ENCODE data around the gene SPACA1.
A peak's percentile ranks its signal among the peaks of the same experiment; 100 is the strongest.

SPACA1 gene

DNA sequence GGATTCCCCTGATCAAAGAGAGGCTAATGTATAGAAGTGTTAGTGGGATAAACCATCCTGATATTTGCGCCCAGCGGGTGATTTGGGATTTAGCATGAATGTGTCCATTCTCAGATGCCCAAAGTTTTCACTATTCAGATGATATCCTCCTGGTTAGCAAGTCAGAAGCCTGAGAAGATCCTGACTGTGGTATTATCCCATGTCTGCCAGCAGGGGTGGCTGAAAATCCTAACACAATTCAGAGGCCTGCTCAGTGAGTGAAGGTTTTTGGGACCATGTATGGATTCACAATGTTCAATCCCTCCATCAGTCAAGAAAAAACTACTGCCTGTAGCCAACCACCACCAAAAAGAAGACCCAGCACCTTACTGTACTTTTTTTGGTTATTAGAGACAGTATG lies 34.1 kb upstream of the SPACA1 start:
- no peaks in the 10 kb centered on the region for H3K27me3 ChIP-seq (ENCODE audit: insufficient read depth, low read length, poor library complexity)
- H2AFZ ChIP-seq (ENCODE audit: low read depth, low read length) = no peak overlapping the region
- H4K20me1 ChIP-seq (ENCODE audit: insufficient read depth, low read length) = no peaks in the 10 kb centered on the region
- no peak overlapping the region for H3K27ac ChIP-seq (ENCODE audit: low read length)
- H3K4me2 ChIP-seq (ENCODE audit: insufficient read depth, low read length) = no peak overlapping the region
- no peaks in the 10 kb centered on the region for H3K79me2 ChIP-seq (ENCODE audit: insufficient read depth, low read length)
- H3K9me3 ChIP-seq (ENCODE audit: insufficient read depth, low read length, severe bottlenecking) = no peaks in the 10 kb centered on the region
- ATAC-seq (ENCODE audit: insufficient read depth, low read depth) (no peak), DNase-seq (no peak)
- peaks cover 11% of the 10 kb centered on the region for H3K4me1 ChIP-seq (ENCODE audit: insufficient read depth, low read length)
- H3K9ac ChIP-seq (ENCODE audit: low read depth, low read length) = no peak overlapping the region
- H3K4me3 ChIP-seq (ENCODE audit: low read depth in 1 of 2, low read length in 2 of 2) = no peak overlapping the region
- no peaks in the 10 kb centered on the region for H3K36me3 ChIP-seq (ENCODE audit: insufficient read depth, low read length)
- TF ChIP-seq EZH2 (IDR thresholded peaks at IDR 0.05; ENCODE audit: borderline replicate concordance, low read depth, low read length, severe bottlenecking) = no peak
- TF ChIP-seq, protein P1, sequence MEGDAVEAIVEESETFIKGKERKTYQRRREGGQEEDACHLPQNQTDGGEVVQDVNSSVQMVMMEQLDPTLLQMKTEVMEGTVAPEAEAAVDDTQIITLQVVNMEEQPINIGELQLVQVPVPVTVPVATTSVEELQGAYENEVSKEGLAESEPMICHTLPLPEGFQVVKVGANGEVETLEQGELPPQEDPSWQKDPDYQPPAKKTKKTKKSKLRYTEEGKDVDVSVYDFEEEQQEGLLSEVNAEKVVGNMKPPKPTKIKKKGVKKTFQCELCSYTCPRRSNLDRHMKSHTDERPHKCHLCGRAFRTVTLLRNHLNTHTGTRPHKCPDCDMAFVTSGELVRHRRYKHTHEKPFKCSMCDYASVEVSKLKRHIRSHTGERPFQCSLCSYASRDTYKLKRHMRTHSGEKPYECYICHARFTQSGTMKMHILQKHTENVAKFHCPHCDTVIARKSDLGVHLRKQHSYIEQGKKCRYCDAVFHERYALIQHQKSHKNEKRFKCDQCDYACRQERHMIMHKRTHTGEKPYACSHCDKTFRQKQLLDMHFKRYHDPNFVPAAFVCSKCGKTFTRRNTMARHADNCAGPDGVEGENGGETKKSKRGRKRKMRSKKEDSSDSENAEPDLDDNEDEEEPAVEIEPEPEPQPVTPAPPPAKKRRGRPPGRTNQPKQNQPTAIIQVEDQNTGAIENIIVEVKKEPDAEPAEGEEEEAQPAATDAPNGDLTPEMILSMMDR (IDR thresholded peaks at IDR 0.05; ENCODE audit: borderline replicate concordance, extremely low read depth, low read length, poor library complexity, severe bottlenecking) = peak; percentile 8

DNA sequence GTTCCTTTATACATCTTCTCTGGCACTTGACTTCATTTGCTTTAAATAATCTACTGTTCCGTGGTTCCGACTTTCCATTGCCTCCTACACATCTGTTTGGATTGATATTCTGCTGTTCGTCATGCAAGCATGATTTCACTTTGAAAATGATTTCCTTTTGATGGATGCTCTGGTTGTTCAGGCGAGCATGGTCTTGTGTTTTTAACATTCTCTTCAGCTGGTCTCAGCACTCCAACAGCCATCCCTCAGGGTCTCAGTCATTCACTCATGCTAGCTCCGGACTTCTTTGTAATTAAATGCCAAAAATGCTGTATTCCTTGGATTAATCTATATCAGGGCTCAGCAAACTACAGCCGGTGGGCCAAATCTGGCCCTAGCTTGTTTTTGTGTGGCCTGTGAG lies 27.2 kb upstream of the SPACA1 start:
- H3K27me3 ChIP-seq (ENCODE audit: insufficient read depth, low read length, poor library complexity) = no peaks in the 10 kb centered on the region
- H3K36me3 ChIP-seq (ENCODE audit: insufficient read depth, low read length) = no peaks in the 10 kb centered on the region
- no peaks in the 10 kb centered on the region for H3K4me1 ChIP-seq (ENCODE audit: insufficient read depth, low read length)
- no peaks in the 10 kb centered on the region for H3K79me2 ChIP-seq (ENCODE audit: insufficient read depth, low read length)
- no peak overlapping the region for H3K9ac ChIP-seq (ENCODE audit: low read depth, low read length)
- no peak overlapping the region for H2AFZ ChIP-seq (ENCODE audit: low read depth, low read length)
- DNase-seq (no peak), ATAC-seq (ENCODE audit: insufficient read depth, low read depth) (no peak)
- no peak for TF ChIP-seq EZH2 (IDR thresholded peaks at IDR 0.05; ENCODE audit: borderline replicate concordance, low read depth, low read length, severe bottlenecking)
- TF ChIP-seq, protein P1 (IDR thresholded peaks at IDR 0.05; ENCODE audit: borderline replicate concordance, extremely low read depth, low read length, poor library complexity, severe bottlenecking) = no peak
- H4K20me1 ChIP-seq (ENCODE audit: insufficient read depth, low read length) = no peaks in the 10 kb centered on the region
- no peaks in the 10 kb centered on the region for H3K9me3 ChIP-seq (ENCODE audit: insufficient read depth, low read length, severe bottlenecking)
- H3K4me3 ChIP-seq (ENCODE audit: low read depth in 1 of 2, low read length in 2 of 2) = no peak overlapping the region
- H3K4me2 ChIP-seq (ENCODE audit: insufficient read depth, low read length) = no peak overlapping the region
- no peak overlapping the region for H3K27ac ChIP-seq (ENCODE audit: low read length)

DNA sequence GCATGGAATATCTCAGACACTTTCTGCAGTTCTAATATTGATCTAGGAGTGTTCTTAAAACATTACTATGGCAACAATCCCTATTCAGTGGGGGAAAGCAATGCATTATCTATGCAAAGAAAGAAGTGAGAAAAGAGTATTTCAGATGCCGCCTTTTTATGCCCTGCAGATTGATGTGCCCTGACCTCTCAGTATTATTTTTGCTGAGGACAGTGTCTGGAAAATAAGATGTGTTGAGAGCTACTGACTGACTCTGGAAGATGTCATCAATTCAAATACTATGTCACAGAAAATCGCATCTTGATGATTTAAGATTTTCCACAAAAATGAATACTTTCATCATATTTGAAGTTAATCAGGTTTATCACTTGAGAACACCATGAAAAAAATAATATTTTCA lies 22.9 kb upstream of the SPACA1 start:
- DNase-seq (no peak), ATAC-seq (ENCODE audit: insufficient read depth, low read depth) (no peak)
- Histone ChIP-seq H3K27ac (ENCODE audit: low read length) (no peak overlapping the region), H3K9me3 (ENCODE audit: insufficient read depth, low read length, severe bottlenecking) (peaks cover 4% of the 10 kb centered on the region), H4K20me1 (ENCODE audit: insufficient read depth, low read length) (no peaks in the 10 kb centered on the region), H3K79me2 (ENCODE audit: insufficient read depth, low read length) (no peaks in the 10 kb centered on the region), H3K4me3 (ENCODE audit: low read depth in 1 of 2, low read length in 2 of 2) (no peak overlapping the region), H2AFZ (ENCODE audit: low read depth, low read length) (no peak overlapping the region), H3K27me3 (ENCODE audit: insufficient read depth, low read length, poor library complexity) (no peaks in the 10 kb centered on the region), H3K36me3 (ENCODE audit: insufficient read depth, low read length) (no peaks in the 10 kb centered on the region), H3K9ac (ENCODE audit: low read depth, low read length) (no peak overlapping the region), H3K4me1 (ENCODE audit: insufficient read depth, low read length) (no peaks in the 10 kb centered on the region), H3K4me2 (ENCODE audit: insufficient read depth, low read length) (no peak overlapping the region)
- no peak for TF ChIP-seq EZH2 (IDR thresholded peaks at IDR 0.05; ENCODE audit: borderline replicate concordance, low read depth, low read length, severe bottlenecking)
- TF ChIP-seq, protein P1 (IDR thresholded peaks at IDR 0.05; ENCODE audit: borderline replicate concordance, extremely low read depth, low read length, poor library complexity, severe bottlenecking) = no peak

DNA sequence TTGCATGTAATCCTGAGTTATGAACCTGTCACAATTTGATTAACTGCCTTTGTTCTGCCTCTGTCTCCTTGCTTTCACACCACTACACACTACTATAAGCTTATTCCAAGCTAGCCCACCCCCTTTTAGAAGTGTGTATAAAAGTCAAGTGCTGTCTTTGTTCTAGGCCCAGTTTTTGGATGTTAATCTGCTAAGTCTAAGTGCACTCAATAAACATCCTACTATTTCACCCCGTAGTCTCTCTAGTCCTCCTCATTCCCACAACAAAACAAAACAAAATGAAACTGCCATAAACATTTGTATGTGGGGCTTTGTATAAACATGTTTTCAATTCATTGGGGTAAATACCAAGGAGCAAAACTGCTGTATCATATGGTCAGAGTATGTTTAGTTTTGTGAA lies 16.1 kb upstream of the SPACA1 start:
- no peaks in the 10 kb centered on the region for H4K20me1 ChIP-seq (ENCODE audit: insufficient read depth, low read length)
- H3K9me3 ChIP-seq (ENCODE audit: insufficient read depth, low read length, severe bottlenecking) = peaks cover 15% of the 10 kb centered on the region
- ATAC-seq (ENCODE audit: insufficient read depth, low read depth) (no peak), DNase-seq (no peak)
- H3K4me1 ChIP-seq (ENCODE audit: insufficient read depth, low read length) = no peaks in the 10 kb centered on the region
- no peak overlapping the region for H3K4me3 ChIP-seq (ENCODE audit: low read depth in 1 of 2, low read length in 2 of 2)
- H3K79me2 ChIP-seq (ENCODE audit: insufficient read depth, low read length) = no peaks in the 10 kb centered on the region
- H2AFZ ChIP-seq (ENCODE audit: low read depth, low read length) = no peak overlapping the region
- no peaks in the 10 kb centered on the region for H3K36me3 ChIP-seq (ENCODE audit: insufficient read depth, low read length)
- TF ChIP-seq, protein P1 (IDR thresholded peaks at IDR 0.05; ENCODE audit: borderline replicate concordance, extremely low read depth, low read length, poor library complexity, severe bottlenecking) = no peak
- no peak for TF ChIP-seq EZH2 (IDR thresholded peaks at IDR 0.05; ENCODE audit: borderline replicate concordance, low read depth, low read length, severe bottlenecking)
- H3K9ac ChIP-seq (ENCODE audit: low read depth, low read length) = no peak overlapping the region
- H3K27me3 ChIP-seq (ENCODE audit: insufficient read depth, low read length, poor library complexity) = no peaks in the 10 kb centered on the region
- no peak overlapping the region for H3K4me2 ChIP-seq (ENCODE audit: insufficient read depth, low read length)
- no peak overlapping the region for H3K27ac ChIP-seq (ENCODE audit: low read length)
